Measurements from ENCODE around the gene GPHN.
"Not testable (repeated sequence)": the region's sequence is repeated elsewhere in the genome, so short reads cannot be mapped to it uniquely, and the experiment has no call there.

The GPHN gene

DNA sequence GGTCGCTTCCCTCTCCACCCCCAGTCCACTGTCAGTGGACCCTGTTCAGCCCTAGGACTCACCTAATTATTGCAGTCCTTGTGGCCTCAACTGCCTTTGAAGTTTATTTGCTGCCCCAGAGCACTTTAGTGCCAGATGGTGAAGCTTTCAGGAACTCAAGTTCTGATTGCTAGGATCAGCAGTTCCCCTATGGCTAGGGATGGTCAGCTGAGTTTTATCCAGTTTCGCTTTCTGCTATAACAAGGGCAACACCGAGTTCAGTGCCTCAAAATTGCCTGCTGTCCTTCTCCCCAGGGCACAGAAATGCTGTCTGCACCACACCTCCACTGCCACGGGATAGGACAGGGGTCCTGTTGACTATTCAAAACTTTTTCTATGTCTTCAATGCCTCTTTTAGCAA is 295.0 kb downstream of the GPHN start:
- DNase-seq (ENCODE audit: low read depth in 2 of 2), result no peak

DNA sequence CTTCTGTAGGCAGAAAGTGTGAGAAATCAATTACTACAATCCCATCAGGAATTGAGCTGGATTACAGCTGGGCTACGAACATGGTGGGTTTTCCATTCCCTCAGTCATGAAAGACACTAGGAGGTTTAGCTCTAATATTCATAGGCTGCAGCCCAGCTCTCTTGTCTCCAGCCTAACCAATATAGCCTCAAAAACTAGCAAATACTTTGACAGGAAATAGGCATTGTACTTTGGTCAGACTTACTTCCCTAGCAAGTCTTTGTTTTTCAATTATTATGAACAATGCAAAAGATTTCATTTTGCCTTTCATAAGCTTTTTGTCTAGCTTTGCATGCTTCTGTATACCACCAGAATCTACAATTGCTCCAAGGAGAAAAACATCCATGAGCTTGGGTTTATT is 296.2 kb downstream of the GPHN start:
- DNase-seq (ENCODE audit: low read depth in 2 of 2), result no peak

DNA sequence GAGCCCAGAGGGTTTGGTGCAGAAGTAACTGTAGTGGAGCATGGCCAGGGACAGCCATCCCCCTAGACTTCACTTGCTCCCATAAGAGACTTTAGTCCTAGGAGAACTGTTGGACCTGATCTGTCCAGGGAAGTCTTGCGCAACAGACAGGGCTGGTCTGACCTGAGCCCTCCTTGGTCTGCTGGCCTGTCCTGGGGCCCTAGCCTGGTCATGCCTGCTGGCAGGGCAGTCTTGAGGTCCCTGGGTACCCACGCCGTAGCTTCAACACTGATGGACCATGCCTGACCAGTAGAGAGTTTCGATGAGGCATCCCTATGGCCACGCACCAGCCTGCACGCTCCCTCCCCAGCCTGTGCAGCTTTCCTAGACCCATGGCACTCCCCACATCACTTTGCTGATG is 305.7 kb downstream of the GPHN start:
- DNase-seq (ENCODE audit: low read depth in 2 of 2), result no peak

- DNase-seq (ENCODE audit: low read depth in 2 of 2), result no peak
Measured at GRCh38 chr14:66815687-66816086, 307.7 kb downstream of the GPHN start.

DNA sequence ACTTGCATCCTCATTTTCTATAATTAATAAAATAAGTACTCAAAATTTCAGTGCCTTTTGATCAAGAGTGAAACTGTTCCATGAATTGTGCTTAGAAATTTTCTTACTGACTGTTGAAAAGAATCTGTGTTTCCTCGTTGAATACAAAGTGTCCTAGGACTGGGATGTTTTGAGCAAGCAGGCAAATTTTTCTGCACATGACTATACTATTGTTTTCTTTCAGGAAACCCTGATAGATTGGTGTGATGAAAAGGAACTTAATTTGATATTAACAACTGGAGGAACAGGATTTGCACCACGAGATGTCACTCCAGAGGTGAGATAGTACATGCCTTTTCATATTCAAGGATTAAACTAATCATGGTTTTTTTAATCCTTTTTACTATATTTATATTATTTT is 316.3 kb downstream of the GPHN start:
- no peak for DNase-seq (ENCODE audit: low read depth in 2 of 2)

DNA sequence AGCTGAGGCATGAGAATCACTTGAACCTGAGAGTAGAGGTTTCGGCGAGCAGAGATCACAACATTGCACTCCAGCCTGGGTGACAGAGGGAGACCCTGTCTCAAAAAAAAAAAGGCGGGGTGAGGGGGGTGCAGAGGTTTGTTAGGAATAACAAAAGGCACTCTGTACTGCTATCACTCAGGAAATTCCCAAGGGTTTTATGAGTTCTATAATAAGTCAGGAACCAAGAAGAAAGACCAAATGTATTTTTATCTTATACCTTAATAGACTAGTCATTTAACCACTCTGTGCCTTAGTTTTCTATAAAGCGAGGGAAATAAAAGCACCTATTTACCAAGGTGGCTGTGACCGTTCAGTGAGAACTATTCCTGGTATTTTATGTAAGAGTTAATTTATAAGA is 319.2 kb downstream of the GPHN start:
- DNase-seq (ENCODE audit: low read depth in 2 of 2), result no peak

DNA sequence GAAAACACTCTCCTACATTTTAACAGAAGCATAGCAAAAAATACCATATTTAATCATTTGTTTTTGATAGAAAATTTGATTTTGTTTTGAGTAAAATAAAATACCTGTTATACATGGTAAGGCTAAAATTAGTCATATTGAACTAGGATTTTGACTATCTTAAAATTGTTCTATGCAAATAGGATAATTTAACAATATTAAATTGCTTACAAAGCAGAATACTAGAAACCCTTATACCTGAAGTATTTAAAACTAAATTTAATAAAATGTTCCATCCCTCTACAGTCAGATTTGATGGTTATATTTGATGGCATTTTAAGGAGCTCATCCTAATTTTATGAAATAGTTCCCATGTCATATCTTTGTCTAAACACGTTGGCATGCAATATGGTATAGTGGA is 323.2 kb downstream of the GPHN start:
- no peak for DNase-seq (ENCODE audit: low read depth in 2 of 2)

DNA sequence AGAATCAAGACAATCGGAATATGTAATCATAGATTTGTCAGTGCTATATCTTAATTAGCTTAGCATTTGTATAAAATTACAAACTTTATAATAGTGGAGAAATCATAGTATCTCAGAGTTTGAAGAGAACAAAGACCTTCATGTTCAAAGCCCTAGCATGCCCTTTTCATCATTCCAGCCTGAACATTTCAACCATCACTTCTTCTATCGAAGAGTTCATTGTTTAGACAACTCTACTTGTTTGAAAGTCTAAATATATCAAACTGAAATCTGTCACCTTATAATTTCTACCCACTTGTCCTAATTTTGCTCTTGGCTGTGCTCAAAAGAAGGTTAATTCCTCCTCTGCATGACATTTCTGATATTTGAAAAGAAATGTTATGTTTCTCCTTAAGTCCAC is 325.9 kb downstream of the GPHN start:
- no peak for DNase-seq (ENCODE audit: low read depth in 2 of 2)

GRCh38 chr14:66837436-66837835 is 329.5 kb downstream of the GPHN start:
- not testable (repeated sequence) for DNase-seq (ENCODE audit: low read depth in 2 of 2)

DNA sequence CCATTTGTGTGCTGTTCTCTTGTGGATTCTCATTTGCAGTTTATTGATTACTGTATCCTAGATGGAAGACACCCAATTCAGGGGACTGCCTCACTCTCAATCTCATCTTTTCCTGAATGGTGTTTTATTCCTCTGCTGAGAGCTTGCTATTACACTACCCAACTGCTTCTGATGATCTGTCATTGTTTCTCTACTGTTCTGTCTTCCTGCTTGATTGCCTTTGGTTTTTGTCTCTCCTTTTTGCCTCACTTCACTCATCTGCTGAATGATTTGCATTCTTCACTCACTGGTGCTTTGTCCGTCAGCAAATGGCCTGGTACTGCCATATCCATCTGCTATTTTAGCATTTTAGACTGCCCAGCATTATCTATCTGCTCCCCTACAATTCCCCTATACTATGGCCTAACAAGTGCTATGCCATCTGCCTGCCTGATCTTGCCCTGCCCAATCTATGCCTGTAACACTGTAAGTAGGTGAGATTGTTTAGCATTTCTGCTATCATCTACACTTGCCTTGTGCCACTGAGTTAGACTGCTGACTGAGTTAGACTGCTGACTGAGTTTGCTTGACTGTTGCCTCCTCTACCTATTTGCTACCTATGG is 335.1 kb downstream of the GPHN start:
- DNase-seq (ENCODE audit: low read depth in 2 of 2), result no peak

DNA sequence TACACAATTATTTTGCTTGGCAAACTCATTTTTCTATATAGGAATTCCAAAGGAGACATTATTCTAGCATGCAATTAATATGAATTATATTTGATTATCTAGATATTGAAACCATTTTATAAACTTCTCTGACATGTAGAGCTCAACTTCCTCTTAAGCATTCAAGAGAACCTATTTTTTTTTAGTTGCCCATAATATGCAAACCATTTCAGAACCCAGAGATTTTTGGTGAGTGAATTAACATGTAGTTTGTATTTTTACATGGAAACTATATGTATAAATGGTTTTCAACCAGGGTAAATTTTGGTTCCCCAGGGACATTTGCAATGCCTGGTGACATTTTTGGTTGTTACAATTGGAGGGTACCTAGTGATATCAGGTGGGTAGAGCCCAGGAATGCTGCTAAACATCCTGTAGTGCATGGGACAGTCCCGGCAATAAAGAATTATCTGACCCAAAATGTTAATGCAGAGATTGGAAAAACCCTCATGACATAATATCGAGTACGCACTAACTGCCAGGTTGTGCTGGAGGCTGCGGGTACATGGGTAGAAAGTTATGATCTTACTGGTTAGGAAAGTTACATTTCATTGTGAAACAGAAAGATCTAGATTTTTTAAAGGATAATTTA is 342.4 kb downstream of the GPHN start:
- no peak for DNase-seq (ENCODE audit: low read depth in 2 of 2)

DNA sequence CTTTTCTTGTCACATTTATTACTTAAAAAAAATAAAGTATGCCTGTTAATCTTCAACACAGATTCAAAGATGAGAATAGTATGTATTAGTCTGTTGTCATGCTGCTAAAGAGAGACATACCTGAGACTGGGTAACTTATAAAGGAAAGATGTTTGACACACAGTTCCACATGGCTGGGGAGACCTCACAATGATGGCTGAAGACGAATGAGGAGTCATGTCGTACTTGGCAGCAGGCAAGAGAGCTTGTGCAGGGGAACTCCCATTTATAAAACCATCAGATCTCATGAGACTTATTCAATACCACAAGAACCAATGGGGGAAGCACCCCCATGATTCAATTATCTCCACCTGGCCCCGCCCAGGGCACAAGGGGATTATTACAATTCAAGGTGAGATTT is 345.4 kb downstream of the GPHN start:
- no peak for DNase-seq (ENCODE audit: low read depth in 2 of 2)

GRCh38 chr14:66857867-66858266 is 349.9 kb downstream of the GPHN start:
- no peak for DNase-seq (ENCODE audit: low read depth in 2 of 2)

GRCh38 chr14:66859063-66859671 is 351.2 kb downstream of the GPHN start:
- DNase-seq (ENCODE audit: low read depth in 2 of 2), result no peak

GRCh38 chr14:66881596-66881995 is 373.6 kb downstream of the GPHN start:
- DNase-seq (ENCODE audit: low read depth in 2 of 2), result no peak

- DNase-seq (ENCODE audit: low read depth in 2 of 2), result no peak
Measured at GRCh38 chr14:66884149-66884548, 376.2 kb downstream of the GPHN start.

GRCh38 chr14:66900719-66901118 is 392.8 kb downstream of the GPHN start:
- DNase-seq (ENCODE audit: low read depth in 2 of 2), result no peak

DNA sequence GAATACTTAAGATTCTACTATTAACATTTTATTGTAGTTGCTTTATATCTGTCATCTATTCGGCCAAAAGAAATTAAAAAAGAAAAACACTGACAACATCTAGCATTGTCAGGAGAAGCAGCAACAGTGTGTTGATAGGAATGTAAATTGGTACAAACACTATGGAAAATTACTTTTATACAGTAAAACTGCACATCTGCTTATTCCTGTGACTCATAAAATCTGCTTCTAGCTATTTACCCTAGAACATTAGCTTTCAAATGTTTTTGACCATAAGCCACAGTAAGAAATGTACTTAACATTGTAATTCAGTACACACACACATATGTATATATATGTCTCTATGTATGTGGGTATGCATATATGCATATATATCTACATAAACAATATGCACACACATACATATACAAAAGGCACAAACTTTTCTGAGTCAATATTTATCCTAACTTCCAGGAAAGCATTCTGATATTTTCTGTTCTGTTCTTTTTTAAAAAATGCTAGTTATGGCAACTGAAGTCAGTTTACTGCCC is 402.4 kb downstream of the GPHN start:
- no peak for DNase-seq (ENCODE audit: low read depth in 2 of 2)

GRCh38 chr14:66916421-66916820 is 408.5 kb downstream of the GPHN start:
- no peak for DNase-seq (ENCODE audit: low read depth in 2 of 2)

DNA sequence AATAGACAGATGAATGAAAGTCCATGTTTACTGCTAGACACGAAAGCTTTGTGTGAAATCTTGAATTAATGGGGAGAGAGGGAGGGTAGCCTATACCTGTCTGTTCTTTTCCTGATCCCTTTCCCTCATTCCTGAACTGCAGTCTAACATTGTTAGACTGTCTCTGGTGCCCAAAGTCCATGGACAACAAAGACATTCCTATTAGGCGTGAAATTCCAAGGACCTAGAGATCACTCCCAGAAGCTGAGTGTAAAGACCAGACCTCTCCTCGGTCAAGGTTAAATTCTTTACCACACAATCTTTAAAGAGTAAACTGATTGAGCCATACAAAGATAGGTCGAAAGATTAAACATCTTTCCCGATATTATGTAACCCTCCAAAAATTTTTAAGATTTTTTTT is 410.6 kb downstream of the GPHN start:
- no peak for DNase-seq (ENCODE audit: low read depth in 2 of 2)

DNA sequence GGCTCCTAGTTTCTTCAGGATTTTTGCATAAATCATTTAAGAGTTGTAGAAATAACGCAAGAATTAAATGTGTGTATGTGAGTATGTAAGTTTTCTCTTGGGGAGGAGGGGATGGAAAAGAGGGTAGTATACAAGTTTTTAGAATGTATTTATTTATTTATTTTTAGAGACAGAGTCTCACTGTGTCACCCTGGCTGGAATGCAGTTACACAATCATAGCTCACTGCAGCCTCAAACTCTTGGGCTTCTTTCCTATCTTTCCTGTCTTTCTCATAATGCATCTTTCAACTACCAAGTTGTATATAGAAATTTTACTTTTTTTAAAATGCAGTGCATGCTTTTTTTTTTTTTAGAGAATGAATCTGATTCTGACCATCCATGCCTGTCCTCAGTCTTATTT is 412.2 kb downstream of the GPHN start:
- no peak for DNase-seq (ENCODE audit: low read depth in 2 of 2)

DNA sequence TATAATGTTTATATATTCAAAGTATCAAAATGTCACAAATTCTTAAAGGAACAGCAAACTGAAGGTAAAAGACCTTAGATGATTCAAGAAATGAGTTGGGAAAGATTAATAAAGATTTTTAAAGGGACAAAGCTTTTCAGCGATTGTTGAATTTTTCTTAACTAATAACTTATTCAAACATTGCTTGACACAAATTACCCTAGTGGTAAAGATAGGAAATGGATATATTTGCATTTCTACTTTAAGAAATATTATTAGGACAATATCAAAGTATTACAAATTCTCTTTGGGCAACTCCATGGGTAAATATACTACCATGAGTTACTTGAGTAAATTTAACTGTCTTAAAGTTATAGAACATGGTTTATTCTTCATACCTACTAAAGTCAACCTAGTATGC is 415.3 kb downstream of the GPHN start:
- no peak for DNase-seq (ENCODE audit: low read depth in 2 of 2)

GRCh38 chr14:66939409-66939808 is 431.5 kb downstream of the GPHN start:
- no peak for DNase-seq (ENCODE audit: low read depth in 2 of 2)
